ENCODE measurements around the gene SCUBE1.

Gene SCUBE1

GRCh38 chr22:43320943-43321900 is 21.9 kb downstream of the SCUBE1 start:
- peaks cover 2% of the 10 kb centered on the region; the same call in 1 of the 2 replicates for H3K36me3 ChIP-seq
- H3K4me3 ChIP-seq (ENCODE audit: low read depth, low read length), result no peak overlapping the region
- H3K4me1 ChIP-seq, result peaks cover 11% of the 10 kb centered on the region
- no peaks in the 10 kb centered on the region for H3K27me3 ChIP-seq
- DNase-seq, result no peak
- H3K9me3 ChIP-seq, result no peaks in the 10 kb centered on the region
- TF ChIP-seq CTCF (IDR thresholded peaks at IDR 0.05; ENCODE audit: low read depth, low read length), result no peak

- Histone ChIP-seq H3K9me3 (no peaks in the 10 kb centered on the region), H3K27me3 (no peaks in the 10 kb centered on the region), H3K4me3 (ENCODE audit: low read depth, low read length) (no peak overlapping the region), H3K4me1 (peaks cover 11% of the 10 kb centered on the region), H3K36me3 (peaks cover 2% of the 10 kb centered on the region; the same call in 1 of the 2 replicates)
- DNase-seq, result no peak
- no peak for TF ChIP-seq CTCF (IDR thresholded peaks at IDR 0.05; ENCODE audit: low read depth, low read length)
These were observed 23.3 kb downstream of the SCUBE1 start for GRCh38 chr22:43319661-43320486.

- Histone ChIP-seq H3K4me3 (ENCODE audit: low read depth, low read length) (no peak overlapping the region), H3K9me3 (no peaks in the 10 kb centered on the region), H3K4me1 (peaks cover 19% of the 10 kb centered on the region), H3K27me3 (no peaks in the 10 kb centered on the region), H3K36me3 (peaks cover 2% of the 10 kb centered on the region; the same call in 1 of the 2 replicates)
- peak; percentile 40 for DNase-seq
- TF ChIP-seq CTCF (IDR thresholded peaks at IDR 0.05; ENCODE audit: low read depth, low read length), result no peak
These were observed 25.9 kb downstream of the SCUBE1 start for GRCh38 chr22:43317239-43317638.

GRCh38 chr22:43315687-43316217 is 27.4 kb downstream of the SCUBE1 start:
- Histone ChIP-seq H3K27me3 (no peaks in the 10 kb centered on the region), H3K36me3 (peaks cover 2% of the 10 kb centered on the region; the same call in 1 of the 2 replicates), H3K4me3 (ENCODE audit: low read depth, low read length) (no peak overlapping the region), H3K4me1 (peaks cover 19% of the 10 kb centered on the region), H3K9me3 (no peaks in the 10 kb centered on the region)
- TF ChIP-seq CTCF (IDR thresholded peaks at IDR 0.05; ENCODE audit: low read depth, low read length), result no peak
- DNase-seq, result no peak

GRCh38 chr22:43314611-43315010 is 28.6 kb downstream of the SCUBE1 start:
- 0 out of 2 replicates have a peak, but pooled peaks cover under 1% of the 10 kb centered on the region for H3K36me3 ChIP-seq
- DNase-seq, result no peak
- H3K9me3 ChIP-seq, result no peaks in the 10 kb centered on the region
- no peak for TF ChIP-seq CTCF (IDR thresholded peaks at IDR 0.05; ENCODE audit: low read depth, low read length)
- peaks cover 24% of the 10 kb centered on the region for H3K4me1 ChIP-seq
- H3K27me3 ChIP-seq, result no peaks in the 10 kb centered on the region
- H3K4me3 ChIP-seq (ENCODE audit: low read depth, low read length), result no peak overlapping the region

Measured in BE2C (cell line).